NB4 (cell line): ENCODE results near the gene EBI3.

Experiments used
- DNase-seq: peaks from one replicate; pipeline ENCODE4 v3.0.0; 2010; ENCODE audit warnings: low read depth
- H3K4me3 ChIP-seq: one replicate; pipeline ENCODE4 v1.5.1; 2011; ENCODE audit warnings: mild to moderate bottlenecking, low read depth, low read length, moderate library complexity
- CTCF ChIP-seq: IDR thresholded peaks from one replicate; pipeline ENCODE4 v1.5.1; 2012; ENCODE audit warnings: low read depth, low read length
- MAX ChIP-seq: IDR thresholded peaks from 2 replicates; pipeline ENCODE4 v1.6.1; 2011; ENCODE audit warnings: low read depth, low read length
- MYC ChIP-seq: IDR thresholded peaks from 2 replicates; pipeline ENCODE4 v1.6.1; 2011; ENCODE audit warnings: low read depth, low read length
- POLR2A ChIP-seq: IDR thresholded peaks from 2 replicates; pipeline ENCODE4 v1.6.1; 2011; ENCODE audit warnings: mild to moderate bottlenecking; ENCODE audit not compliant: insufficient read length; ENCODE audit errors: extremely low read depth

EBI3 gene

GRCh38 chr19:4246767-4247593, 17.7 kb downstream of the EBI3 start, which contains the start of gene YJU2:
Gene YJU2, plus strand, starts transcription at chr19:4247080. Its CDS starts 67 bp downstream, at chr19:4247147.
- peak within 1 kb of the TSS; percentile 92 for H3K4me3 ChIP-seq
- TF ChIP-seq POLR2A (peak; percentile 49), MAX (peak; percentile 91), CTCF (peak; percentile 41), MYC (peak; percentile 98)
- peak; percentile 96 for DNase-seq

- TF ChIP-seq CTCF: peak; percentile 33
- no peak for TF ChIP-seq POLR2A
- TF ChIP-seq MAX: no peak
- no peak for TF ChIP-seq MYC
- peak; percentile 33 for DNase-seq
Measured at GRCh38 chr19:4256563-4256962, 27.2 kb downstream of the EBI3 start.

GRCh38 chr19:4257025-4257424, 27.7 kb downstream of the EBI3 start:
- no peak overlapping the region for H3K4me3 ChIP-seq
- no peak for TF ChIP-seq POLR2A
- no peak for TF ChIP-seq MAX
- TF ChIP-seq CTCF: no peak
- TF ChIP-seq MYC: no peak
- DNase-seq: no peak

More at GRCh38 chr19:4256563-4256962, 27.2 kb downstream of the EBI3 start:
- H3K4me3 ChIP-seq: no peak overlapping the region

- H3K4me3 ChIP-seq: no peak overlapping the region
- TF ChIP-seq MYC: no peak
- no peak for TF ChIP-seq POLR2A
- no peak for TF ChIP-seq MAX
- TF ChIP-seq CTCF: no peak
Measured at GRCh38 chr19:4258181-4258580, 28.9 kb downstream of the EBI3 start.

GRCh38 chr19:4260613-4261191, 31.4 kb downstream of the EBI3 start:
- TF ChIP-seq CTCF (no peak), POLR2A (no peak), MYC (no peak), MAX (no peak)
- peak; percentile 45 for DNase-seq
- H3K4me3 ChIP-seq: no peak overlapping the region

More at GRCh38 chr19:4258181-4258580, 28.9 kb downstream of the EBI3 start:
- DNase-seq: no peak
